Vagina (tissue), 2 donors: Measurements from ENCODE around the gene BMP5. TPM values are rescaled to one million over a fixed set of nuclear protein-coding genes. Genes with fewer than 3 reads are reported as not detected.

Experiments
- DNase-seq, 2 donors: peaks; one replicate each; pipeline ENCODE4 v3.0.0-alpha.2; 2017; ENCODE audit errors: extremely low spot score in 2 of 2
- H3K27ac ChIP-seq: fragments of 200-600 bp; sonication (generic); one replicate; pipeline ENCODE4 v1.5.1; 2019
- H3K27me3 ChIP-seq: fragments of 200-600 bp; sonication (generic); one replicate; pipeline ENCODE4 v1.5.1; 2019
- H3K36me3 ChIP-seq, 2 donors: fragments of 200-600 bp; sonication (generic); one replicate each; pipeline ENCODE4 v1.5.1; 2017 to 2019
- H3K4me1 ChIP-seq: fragments of 200-600 bp; sonication (generic); one replicate; pipeline ENCODE4 v1.5.1; 2019
- H3K4me3 ChIP-seq, 2 donors: fragments of 200-600 bp; sonication (generic); 1 replicate in 1 of 2; 2 replicates in 1 of 2; pipeline ENCODE4 v1.5.1; 2016 to 2019
- H3K9me3 ChIP-seq: fragments of 200-600 bp; sonication (generic); one replicate; pipeline ENCODE4 v1.5.1; 2019
- POLR2A ChIP-seq, 2 donors: fragments of 450-650 bp; IDR thresholded peaks; one replicate each; pipeline ENCODE4 v1.6.1; 2017; ENCODE audit warnings: antibody characterized with exemption in 2 of 2, mild to moderate bottlenecking in 2 of 2, moderate library complexity in 2 of 2
- POLR2AphosphoS5 ChIP-seq, 2 donors: sonication (generic); formaldehyde crosslinking; IDR thresholded peaks; one replicate each; pipeline ENCODE4 v1.9.0; 2017; ENCODE audit warnings: antibody characterized with exemption in 2 of 2, mild to moderate bottlenecking in 2 of 2, low read depth in 1 of 2; ENCODE audit not compliant: insufficient read depth in 1 of 2
- intact Hi-C: fragments of 100-400 bp; cut with DNase I; formaldehyde crosslinking; loops from one replicate; pipeline ENCODE4 v1.15.1; 2023
- total RNA-seq: library from RNA; depleted of rRNA; stranded (reverse); fragments of >200 nt; gene quantifications from one replicate; pipeline ENCODE4 v1.2.3, GENCODE V29; 2016
- TF ChIP-seq, protein P1 (sequence below), 3 experiments: fragments of 450-650 bp in 2 of 3; fragments of 200-600 bp in 1 of 3; sonication (generic) in 1 of 3; IDR thresholded peaks; one replicate each; pipeline ENCODE4 v1.5.1; 2017 to 2019; ENCODE audit warnings: antibody characterized with exemption in 3 of 3, mild to moderate bottlenecking in 2 of 3, moderate library complexity in 2 of 3

The BMP5 gene
- total RNA-seq, 1 donor from 2014 or later: not detected

- no peak for DNase-seq
- TF ChIP-seq POLR2A (IDR thresholded peaks at IDR 0.05) (no peak), POLR2AphosphoS5 (IDR thresholded peaks at IDR 0.05; ENCODE audit: insufficient read depth in 1 of 2, low read depth in 1 of 2) (no peak)
- TF ChIP-seq, protein P1, sequence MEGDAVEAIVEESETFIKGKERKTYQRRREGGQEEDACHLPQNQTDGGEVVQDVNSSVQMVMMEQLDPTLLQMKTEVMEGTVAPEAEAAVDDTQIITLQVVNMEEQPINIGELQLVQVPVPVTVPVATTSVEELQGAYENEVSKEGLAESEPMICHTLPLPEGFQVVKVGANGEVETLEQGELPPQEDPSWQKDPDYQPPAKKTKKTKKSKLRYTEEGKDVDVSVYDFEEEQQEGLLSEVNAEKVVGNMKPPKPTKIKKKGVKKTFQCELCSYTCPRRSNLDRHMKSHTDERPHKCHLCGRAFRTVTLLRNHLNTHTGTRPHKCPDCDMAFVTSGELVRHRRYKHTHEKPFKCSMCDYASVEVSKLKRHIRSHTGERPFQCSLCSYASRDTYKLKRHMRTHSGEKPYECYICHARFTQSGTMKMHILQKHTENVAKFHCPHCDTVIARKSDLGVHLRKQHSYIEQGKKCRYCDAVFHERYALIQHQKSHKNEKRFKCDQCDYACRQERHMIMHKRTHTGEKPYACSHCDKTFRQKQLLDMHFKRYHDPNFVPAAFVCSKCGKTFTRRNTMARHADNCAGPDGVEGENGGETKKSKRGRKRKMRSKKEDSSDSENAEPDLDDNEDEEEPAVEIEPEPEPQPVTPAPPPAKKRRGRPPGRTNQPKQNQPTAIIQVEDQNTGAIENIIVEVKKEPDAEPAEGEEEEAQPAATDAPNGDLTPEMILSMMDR (IDR thresholded peaks at IDR 0.05): no peak
- Histone ChIP-seq H3K27ac (no peak overlapping the region), H3K27me3 (no peaks in the 10 kb centered on the region), H3K36me3 (no peaks in the 10 kb centered on the region), H3K4me1 (no peaks in the 10 kb centered on the region), H3K4me3 (no peak overlapping the region), H3K9me3 (no peaks in the 10 kb centered on the region)
- intact Hi-C loops: no loop called here
Measured at GRCh38 chr6:55759536-55759935, 115.9 kb downstream of the BMP5 start.

DNA sequence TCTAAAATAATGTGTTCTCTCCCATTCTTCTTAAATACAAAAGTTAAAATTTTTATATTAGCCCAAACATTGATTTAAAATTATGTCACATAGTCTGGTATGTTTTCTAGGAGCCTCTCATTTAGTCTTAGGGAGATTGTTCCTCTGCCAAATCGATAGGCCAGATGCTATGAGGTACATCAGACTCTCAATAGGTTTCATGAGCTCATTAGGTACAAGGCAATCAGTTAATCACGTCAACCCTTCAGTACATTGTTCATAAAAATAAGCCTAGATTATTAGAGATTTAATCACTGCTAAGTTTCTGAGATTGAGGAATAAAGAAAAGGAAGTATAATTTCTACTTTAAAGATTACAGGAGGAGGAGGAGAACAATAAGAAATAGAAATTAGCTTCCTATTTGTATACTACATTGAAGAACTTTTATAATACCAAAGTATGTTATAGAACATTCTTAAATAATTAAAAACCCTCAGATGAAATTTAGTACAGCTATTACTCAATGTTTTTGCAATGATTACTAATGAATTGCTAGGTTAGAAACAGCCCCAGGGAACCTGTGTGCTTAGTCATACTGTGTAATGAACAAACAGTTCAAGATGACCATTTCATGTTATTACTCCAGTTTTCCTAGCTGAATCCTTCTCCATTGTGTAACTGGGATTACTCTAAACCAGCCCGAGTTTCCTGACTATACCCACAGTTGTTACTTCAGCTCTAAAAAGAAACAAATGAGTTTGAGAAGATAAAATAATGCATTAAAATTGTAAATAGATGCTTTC is 117.0 kb downstream of the BMP5 start:
- intact Hi-C loops: no loop called here
- H3K27ac ChIP-seq: no peak overlapping the region

GRCh38 chr6:55756531-55757031 is 118.8 kb downstream of the BMP5 start:
- Histone ChIP-seq H3K4me1 (no peaks in the 10 kb centered on the region), H3K4me3 (no peak overlapping the region), H3K27me3 (no peaks in the 10 kb centered on the region), H3K36me3 (no peaks in the 10 kb centered on the region), H3K9me3 (no peaks in the 10 kb centered on the region), H3K27ac (no peak overlapping the region)
- intact Hi-C loops: no loop called here
- DNase-seq: no peak
- TF ChIP-seq, protein P1 (IDR thresholded peaks at IDR 0.05): no peak
- TF ChIP-seq POLR2AphosphoS5 (IDR thresholded peaks at IDR 0.05; ENCODE audit: insufficient read depth in 1 of 2, low read depth in 1 of 2) (no peak), POLR2A (IDR thresholded peaks at IDR 0.05) (no peak)

More for the DNA sequence above, 117.0 kb downstream of the BMP5 start:
- no peak for DNase-seq
- no peaks in the 10 kb centered on the region for H3K36me3 ChIP-seq
- H3K9me3 ChIP-seq: no peaks in the 10 kb centered on the region
- peak in 1 of 2 donors; percentile 71 for TF ChIP-seq POLR2AphosphoS5 (IDR thresholded peaks at IDR 0.05; ENCODE audit: insufficient read depth in 1 of 2, low read depth in 1 of 2)
- no peak for TF ChIP-seq POLR2A (IDR thresholded peaks at IDR 0.05)
- no peak overlapping the region for H3K4me3 ChIP-seq
- no peaks in the 10 kb centered on the region for H3K4me1 ChIP-seq
- no peaks in the 10 kb centered on the region for H3K27me3 ChIP-seq

GRCh38 chr6:55748880-55749279 is 126.5 kb downstream of the BMP5 start:
- no peak for DNase-seq
- intact Hi-C loops: no loop called here

GRCh38 chr6:55746473-55746872 is 128.9 kb downstream of the BMP5 start:
- no peaks in the 10 kb centered on the region for H3K9me3 ChIP-seq
- no peaks in the 10 kb centered on the region for H3K36me3 ChIP-seq
- H3K27me3 ChIP-seq: no peaks in the 10 kb centered on the region
- no peaks in the 10 kb centered on the region for H3K4me1 ChIP-seq
- intact Hi-C loops: no loop called here
- TF ChIP-seq POLR2A (IDR thresholded peaks at IDR 0.05) (no peak), POLR2AphosphoS5 (IDR thresholded peaks at IDR 0.05; ENCODE audit: insufficient read depth in 1 of 2, low read depth in 1 of 2) (no peak)
- TF ChIP-seq, protein P1 (IDR thresholded peaks at IDR 0.05): no peak
- no peak overlapping the region for H3K27ac ChIP-seq
- no peak overlapping the region for H3K4me3 ChIP-seq
- no peak for DNase-seq

More at GRCh38 chr6:55748880-55749279, 126.5 kb downstream of the BMP5 start:
- H3K4me3 ChIP-seq: no peak overlapping the region
- H3K9me3 ChIP-seq: no peaks in the 10 kb centered on the region
- no peak for TF ChIP-seq POLR2A (IDR thresholded peaks at IDR 0.05)
- H3K27ac ChIP-seq: no peak overlapping the region
- no peaks in the 10 kb centered on the region for H3K4me1 ChIP-seq
- no peaks in the 10 kb centered on the region for H3K36me3 ChIP-seq
- H3K27me3 ChIP-seq: no peaks in the 10 kb centered on the region

GRCh38 chr6:55734256-55734655 is 141.1 kb downstream of the BMP5 start:
- H3K36me3 ChIP-seq: no peaks in the 10 kb centered on the region
- no peak overlapping the region for H3K27ac ChIP-seq
- H3K27me3 ChIP-seq: no peaks in the 10 kb centered on the region
- H3K4me3 ChIP-seq: no peak overlapping the region
- no peaks in the 10 kb centered on the region for H3K4me1 ChIP-seq
- no peak for DNase-seq
- intact Hi-C loops: no loop called here
- TF ChIP-seq POLR2AphosphoS5 (IDR thresholded peaks at IDR 0.05; ENCODE audit: insufficient read depth in 1 of 2, low read depth in 1 of 2): no peak
- TF ChIP-seq, protein P1 (IDR thresholded peaks at IDR 0.05): no peak
- H3K9me3 ChIP-seq: no peaks in the 10 kb centered on the region
